Endodermal cell (in vitro differentiated cells): ENCODE measurements around the gene LPAR6. TPM values are rescaled to one million over a fixed set of nuclear protein-coding genes. Genes with fewer than 3 reads are reported as not detected.

Experiments used
- DNase-seq: peaks from one replicate; pipeline ENCODE4 v3.0.0-alpha.2; 2017
- H3K27ac ChIP-seq: 2 replicates; pipeline ENCODE4 v1.5.1; 2013; ENCODE audit warnings: mild to moderate bottlenecking, low read depth, low read length, moderate library complexity
- H3K27me3 ChIP-seq: 2 replicates; pipeline ENCODE4 v1.6.1; 2013; ENCODE audit warnings: mild to moderate bottlenecking, low read length, moderate library complexity; ENCODE audit not compliant: insufficient read depth, control insufficient read depth, poor library complexity, severe bottlenecking
- H3K36me3 ChIP-seq: 2 replicates; pipeline ENCODE4 v1.7.0; 2013; ENCODE audit warnings: mild to moderate bottlenecking, low read length, moderate library complexity; ENCODE audit not compliant: control insufficient read depth, insufficient read depth
- H3K4me1 ChIP-seq: one replicate; pipeline ENCODE4 v1.7.0; 2013; ENCODE audit warnings: low read length; ENCODE audit not compliant: control insufficient read depth, insufficient read depth
- H3K4me3 ChIP-seq: 2 replicates; pipeline ENCODE4 v1.5.1; 2013; ENCODE audit warnings: mild to moderate bottlenecking, low read length, moderate library complexity
- H3K9ac ChIP-seq: 2 replicates; pipeline ENCODE4 v1.6.1; 2013; ENCODE audit warnings: mild to moderate bottlenecking, low read length, moderate library complexity; ENCODE audit not compliant: poor library complexity, severe bottlenecking; ENCODE audit errors: extremely low read depth
- H3K9me3 ChIP-seq: 2 replicates; pipeline ENCODE4 v1.6.1; 2013; ENCODE audit warnings: mild to moderate bottlenecking, low read length, moderate library complexity; ENCODE audit not compliant: control insufficient read depth
- H3K27ac Mint-ChIP-seq: 2 replicates; pipeline ENCODE4 v1.8.0; 2020; ENCODE audit warnings: mixed read lengths
- H3K27me3 Mint-ChIP-seq: 2 replicates; pipeline ENCODE4 v1.8.0; 2021; ENCODE audit warnings: mild to moderate bottlenecking, mixed read lengths; ENCODE audit not compliant: insufficient read depth
- H3K36me3 Mint-ChIP-seq: 2 replicates; pipeline ENCODE4 v1.8.0; 2020; ENCODE audit warnings: low read depth, mixed read lengths
- H3K4me1 Mint-ChIP-seq: 2 replicates; pipeline ENCODE4 v1.8.0; 2020; ENCODE audit warnings: mixed read lengths
- H3K4me3 Mint-ChIP-seq: 2 replicates; pipeline ENCODE4 v1.8.0; 2020; ENCODE audit warnings: mild to moderate bottlenecking, moderate library complexity, mixed read lengths
- H3K9me3 Mint-ChIP-seq: 2 replicates; pipeline ENCODE4 v1.8.0; 2020; ENCODE audit warnings: mild to moderate bottlenecking, mixed read lengths
- CTCF ChIP-seq: fragments of 200-600 bp; sonication (generic); conservative IDR thresholded peaks from 2 replicates; pipeline ENCODE4 v1.5.0; 2021; ENCODE audit warnings: antibody characterized with exemption, mild to moderate bottlenecking
- WGBS, 2 experiments: methylation state at CpG; one replicate each; pipeline versions ENCODE4 v1.1.5 to v1.1.7; 2013; ENCODE audit warnings: missing lambda C conversion rate in 2 of 2, mixed read lengths in 1 of 2; ENCODE audit not compliant: insufficient coverage in 1 of 2, insufficient read length in 1 of 2; 5-methylcytosine and 5-hydroxymethylcytosine counted together
- total RNA-seq, 2 donors: library from RNA; stranded (reverse); fragmentation: NEBNext Ultra II Directional in 1 of 2; extraction: Animal tissue kit (Norgen Biotek cat#: 25700) in 1 of 2; gene quantifications; 2 replicates in 1 of 2; 3 replicates in 1 of 2; pipeline ENCODE4 v1.2.1, GENCODE V29; 2021

LPAR6 gene
- total RNA-seq, 2 donors from 2014 or later, result 2.2 to 4.9 TPM

DNA sequence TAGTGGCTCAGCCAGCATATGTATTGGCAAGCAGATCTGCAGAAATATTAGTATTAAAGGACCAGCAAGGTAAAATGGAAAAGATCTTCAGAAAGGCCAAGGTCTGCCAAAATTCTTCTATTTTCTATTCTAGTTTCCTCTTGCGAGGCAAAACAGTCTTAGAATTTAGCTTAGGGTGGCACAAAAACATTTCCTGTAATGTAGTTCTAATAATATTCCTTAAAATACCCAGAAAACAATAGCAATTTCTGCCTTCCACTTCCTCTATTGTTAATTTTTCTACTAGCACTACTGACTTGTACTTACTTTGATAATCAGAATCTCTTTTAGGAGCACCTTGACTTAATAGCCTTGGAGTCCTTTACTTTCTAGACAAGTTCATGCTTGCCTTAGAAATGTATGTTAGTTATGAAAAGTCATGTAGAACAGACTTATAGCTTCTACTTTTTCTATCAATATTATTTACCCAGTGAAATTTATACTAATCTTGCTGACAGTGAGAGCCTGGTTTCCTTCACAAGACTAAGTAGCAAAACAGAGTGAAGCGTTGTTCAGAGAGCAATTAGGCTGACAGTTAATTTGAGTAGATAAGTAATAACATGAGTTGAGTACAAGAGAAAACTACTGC is 23.9 kb upstream of the LPAR6 start:
- TF ChIP-seq CTCF, result no peak
- H3K9me3 ChIP-seq, result no peaks in the 10 kb centered on the region
- no peaks in the 10 kb centered on the region for H3K36me3 Mint-ChIP-seq
- no peaks in the 10 kb centered on the region for H3K27me3 Mint-ChIP-seq
- H3K27ac ChIP-seq, result no peak overlapping the region
- WGBS, 2 experiments, result 100% methylated on average over 2 of the region's 2 CpGs; no CpG with 5 or more reads in 1 of the 2 experiments
- peaks cover 4% of the 10 kb centered on the region for H3K4me1 ChIP-seq
- no peaks in the 10 kb centered on the region for H3K36me3 ChIP-seq
- H3K9me3 Mint-ChIP-seq, result no peaks in the 10 kb centered on the region
- H3K4me3 ChIP-seq, result no peak overlapping the region
- no peak for DNase-seq
- H3K27ac Mint-ChIP-seq, result no peak overlapping the region
- no peaks in the 10 kb centered on the region for H3K27me3 ChIP-seq
- H3K4me3 Mint-ChIP-seq, result no peak overlapping the region
- H3K9ac ChIP-seq, result no peak overlapping the region
- H3K4me1 Mint-ChIP-seq, result peaks cover 5% of the 10 kb centered on the region

GRCh38 chr13:48434200-48434599 is 21.3 kb upstream of the LPAR6 start:
- peaks cover 4% of the 10 kb centered on the region for H3K4me1 ChIP-seq
- WGBS, 2 experiments, result 97 to 100% methylated on average over 1 to 2 of the region's 3 CpGs
- Mint-ChIP-seq H3K9me3 (no peaks in the 10 kb centered on the region), H3K27ac (no peak overlapping the region), H3K4me3 (no peak overlapping the region), H3K27me3 (no peaks in the 10 kb centered on the region), H3K36me3 (no peaks in the 10 kb centered on the region), H3K4me1 (peaks cover 5% of the 10 kb centered on the region)
- no peak overlapping the region for H3K4me3 ChIP-seq
- no peak overlapping the region for H3K27ac ChIP-seq
- H3K27me3 ChIP-seq, result no peaks in the 10 kb centered on the region
- no peak for DNase-seq
- no peak for TF ChIP-seq CTCF
- H3K9me3 ChIP-seq, result no peaks in the 10 kb centered on the region
- H3K36me3 ChIP-seq, result no peaks in the 10 kb centered on the region
- H3K9ac ChIP-seq, result no peak overlapping the region

- 85 to 93% methylated on average over 2 of the region's 2 CpGs for WGBS, 2 experiments
- Mint-ChIP-seq H3K4me3 (no peak overlapping the region), H3K4me1 (peaks cover 5% of the 10 kb centered on the region), H3K27ac (no peak overlapping the region), H3K36me3 (no peaks in the 10 kb centered on the region), H3K9me3 (no peaks in the 10 kb centered on the region), H3K27me3 (no peaks in the 10 kb centered on the region)
- Histone ChIP-seq H3K27ac (no peak overlapping the region), H3K36me3 (no peaks in the 10 kb centered on the region), H3K4me1 (peaks cover 4% of the 10 kb centered on the region), H3K9me3 (no peaks in the 10 kb centered on the region), H3K4me3 (no peak overlapping the region), H3K27me3 (no peaks in the 10 kb centered on the region), H3K9ac (no peak overlapping the region)
- no peak for TF ChIP-seq CTCF
- no peak for DNase-seq
These were observed 19.2 kb upstream of the LPAR6 start for GRCh38 chr13:48431987-48432615.
